A549 treated with GW870086 at 1 μM for 4 hours (cell line): ENCODE results near the gene B3GALNT2. TPM values are rescaled to one million over a fixed set of nuclear protein-coding genes. Genes with fewer than 3 reads are reported as not detected.

ENCODE experiments used
- total RNA-seq: library from RNA; stranded (reverse); fragments of 200-300 nt; extraction: Qiagen RNA extraction; gene quantifications from 5 replicates; pipeline ENCODE4 v1.2.3, GENCODE V29; 2022; ENCODE audit warnings: low read depth

Gene B3GALNT2
- 15.5 to 22.5 TPM (median 21.0 TPM) in 5 replicates for total RNA-seq

GRCh38 chr1:235504122-235504493 lies at the start of gene B3GALNT2:
TSS of gene B3GALNT2 (minus strand) at chr1:235504452. CDS start at chr1:235504252, 200 bp downstream.

Other genes starting within 250 kb of the B3GALNT2 start
- gene ARID4B, start 176.3 kb downstream of the B3GALNT2 start, total RNA-seq, result 10.7 to 16.6 TPM (median 16.0 TPM) in 5 replicates
- gene GGPS1, start 175.9 kb downstream of the B3GALNT2 start, total RNA-seq, result 16.4 to 21.9 TPM (median 21.2 TPM) in 5 replicates
- gene TBCE, start 137.0 kb downstream of the B3GALNT2 start, total RNA-seq, result 38.6 to 50.7 TPM (median 48.2 TPM) in 5 replicates
- 12.2 to 15.2 TPM (median 13.5 TPM) in 5 replicates for gene GNG4, start 145.3 kb upstream of the B3GALNT2 start, total RNA-seq